Measurements from ENCODE around the gene ELF2.
A peak's percentile ranks its signal among the peaks of the same experiment; 100 is the strongest.
"Not testable (repeated sequence)": the region's sequence is repeated elsewhere in the genome, so short reads cannot be mapped to it uniquely, and the experiment has no call there.

Gene ELF2

DNA sequence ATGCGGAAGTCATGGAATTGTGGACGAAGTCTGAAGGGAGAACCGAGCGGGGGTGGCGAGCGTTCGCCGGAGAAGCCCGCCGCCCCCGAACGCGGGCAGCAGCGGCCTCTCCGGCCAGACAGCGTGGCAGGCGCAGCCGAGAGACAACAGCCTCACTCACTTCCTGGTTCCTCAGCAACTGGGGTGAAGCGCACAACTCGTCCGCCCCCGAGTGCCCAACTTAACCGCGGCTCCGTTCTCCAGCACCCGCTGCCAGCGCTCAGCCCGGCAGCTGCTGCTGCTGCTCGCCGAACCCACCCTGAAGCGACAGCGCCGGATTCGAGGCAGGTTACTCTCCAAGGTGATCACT is 93.4 kb downstream of the ELF2 start:
- no peak for DNase-seq (ENCODE audit: low read depth)
- peak; percentile 16; the same call in 1 of the 2 replicates for TF ChIP-seq CTCF (IDR thresholded peaks at IDR 0.05; ENCODE audit: control insufficient read depth, extremely low read depth, insufficient read depth)
- peak overlapping the region; percentile 96 for H3K4me3 ChIP-seq (ENCODE audit: low read depth, low read length)

- H3K4me3 ChIP-seq (ENCODE audit: low read depth, low read length) = peak overlapping the region; percentile 96
- no peak for TF ChIP-seq CTCF (IDR thresholded peaks at IDR 0.05; ENCODE audit: control insufficient read depth, extremely low read depth, insufficient read depth)
- peak; percentile 97 for DNase-seq (ENCODE audit: low read depth)
These were observed 94.0 kb downstream of the ELF2 start for GRCh38 chr4:139082750-139083606.

- DNase-seq (ENCODE audit: low read depth) = no peak
These were observed 98.1 kb downstream of the ELF2 start for GRCh38 chr4:139078926-139079325.

GRCh38 chr4:139077567-139078355 is 99.3 kb downstream of the ELF2 start:
- peak; percentile 53 for DNase-seq (ENCODE audit: low read depth)
- no peak for TF ChIP-seq CTCF (IDR thresholded peaks at IDR 0.05; ENCODE audit: control insufficient read depth, extremely low read depth, insufficient read depth)
- H3K4me3 ChIP-seq (ENCODE audit: low read depth, low read length) = peak overlapping the region; percentile 41

More at GRCh38 chr4:139078926-139079325, 98.1 kb downstream of the ELF2 start:
- TF ChIP-seq CTCF (IDR thresholded peaks at IDR 0.05; ENCODE audit: control insufficient read depth, extremely low read depth, insufficient read depth) = no peak
- no peak overlapping the region for H3K4me3 ChIP-seq (ENCODE audit: low read depth, low read length)

GRCh38 chr4:139076016-139076744 is 100.8 kb downstream of the ELF2 start:
- no peak for DNase-seq (ENCODE audit: low read depth)
- no peak overlapping the region for H3K4me3 ChIP-seq (ENCODE audit: low read depth, low read length)
- no peak for TF ChIP-seq CTCF (IDR thresholded peaks at IDR 0.05; ENCODE audit: control insufficient read depth, extremely low read depth, insufficient read depth)

GRCh38 chr4:139060591-139060990 is 116.4 kb downstream of the ELF2 start:
- no peak for DNase-seq (ENCODE audit: low read depth)
- H3K4me3 ChIP-seq (ENCODE audit: low read depth, low read length) = no peak overlapping the region
- TF ChIP-seq CTCF (IDR thresholded peaks at IDR 0.05; ENCODE audit: control insufficient read depth, extremely low read depth, insufficient read depth) = no peak

DNA sequence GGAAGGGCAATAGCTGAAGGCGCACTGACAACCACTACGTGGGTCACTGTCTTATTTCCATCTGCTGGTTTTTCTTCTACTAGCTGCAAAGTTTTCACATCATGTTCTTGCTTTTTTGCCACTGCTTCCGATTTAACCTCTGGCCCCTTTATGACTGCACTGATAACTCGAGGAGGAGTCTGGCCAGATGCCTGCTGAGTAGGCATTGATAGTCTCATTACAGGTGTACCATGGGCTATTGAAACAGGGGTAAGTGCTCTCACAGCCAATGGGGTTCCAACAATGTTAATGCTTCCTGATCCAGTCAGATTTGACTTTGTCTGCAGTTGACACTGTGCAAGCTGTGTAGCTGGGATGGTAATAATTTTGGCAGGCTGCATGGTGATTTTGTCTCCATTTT is 118.0 kb downstream of the ELF2 start:
- not testable (repeated sequence) for DNase-seq (ENCODE audit: low read depth); H3K4me3 ChIP-seq (ENCODE audit: low read depth, low read length)

Measured in LNCaP clone FGC (cell line).